Uterus (tissue), 4 donors: ENCODE measurements around the gene PLXNA4. TPM values are rescaled to one million over a fixed set of nuclear protein-coding genes. Genes with fewer than 3 reads are reported as not detected.

Experiments
- DNase-seq, 2 donors: peaks; one replicate each; pipeline ENCODE4 v3.0.0-alpha.2; 2019 to 2020
- H3K27ac ChIP-seq, 2 donors: fragments of 200-600 bp; sonication (generic); 1 replicate in 1 of 2; 2 replicates in 1 of 2; pipeline ENCODE4 v1.5.1; 2016 to 2018
- H3K27me3 ChIP-seq, 2 donors: fragments of 200-600 bp; sonication (generic); one replicate each; pipeline ENCODE4 v1.5.1; 2018 to 2019; ENCODE audit warnings: control low read depth in 1 of 2
- H3K36me3 ChIP-seq, 2 donors: fragments of 200-600 bp; sonication (generic); one replicate each; pipeline ENCODE4 v1.5.1; 2019; ENCODE audit warnings: control low read depth in 1 of 2
- H3K4me1 ChIP-seq, 2 donors: fragments of 200-600 bp; sonication (generic); one replicate each; pipeline ENCODE4 v1.5.1; 2018 to 2019; ENCODE audit warnings: control low read depth in 1 of 2
- H3K4me3 ChIP-seq, 2 donors: fragments of 200-600 bp; sonication (generic); 1 replicate in 1 of 2; 2 replicates in 1 of 2; pipeline ENCODE4 v1.5.1; 2018 to 2019; ENCODE audit warnings: mild to moderate bottlenecking in 1 of 2
- H3K9me3 ChIP-seq, 2 donors: fragments of 200-600 bp; sonication (generic); one replicate each; pipeline ENCODE4 v1.5.1; 2019; ENCODE audit warnings: control low read depth in 1 of 2
- CTCF ChIP-seq, 4 experiments: fragments of 200-600 bp in 2 of 4; fragments of 450-650 bp in 2 of 4; sonication (generic) in 2 of 4; IDR thresholded peaks; one replicate each; pipeline ENCODE4 v1.5.1; 2016 to 2019; ENCODE audit warnings: antibody characterized with exemption in 4 of 4, mild to moderate bottlenecking in 2 of 4, moderate library complexity in 1 of 4
- POLR2A ChIP-seq, 2 donors: fragments of 450-650 bp; IDR thresholded peaks; one replicate each; pipeline ENCODE4 v1.6.1; 2016; ENCODE audit warnings: antibody characterized with exemption in 2 of 2, mild to moderate bottlenecking in 1 of 2, moderate library complexity in 1 of 2
- intact Hi-C: fragments of 100-400 bp; cut with DNase I; formaldehyde crosslinking; loops from one replicate; pipeline ENCODE4 v1.15.1; 2023; ENCODE audit warnings: low total_unique reads
- total RNA-seq, 4 donors: library from RNA; depleted of rRNA in 3 of 4; stranded (reverse); fragments of >200 nt in 3 of 4; gene quantifications; one replicate each; pipeline versions ENCODE4 v1.1.0 to v1.2.4, GENCODE V29; 2014 to 2023
- donor health status: DM: yes; HTN: yes; CAD: no.

The PLXNA4 gene
- total RNA-seq, 4 donors from 2014 or later, result 4.1 to 16.5 (median 7.7) TPM

GRCh38 chr7:132245539-132245938, 330.7 kb downstream of the PLXNA4 start:
- H3K4me1 ChIP-seq, result no peaks in the 10 kb centered on the region
- H3K36me3 ChIP-seq, result no peaks in the 10 kb centered on the region
- intact Hi-C loops, result no loop called here
- no peak for DNase-seq
- no peaks in the 10 kb centered on the region for H3K9me3 ChIP-seq
- no peak overlapping the region for H3K27ac ChIP-seq
- H3K27me3 ChIP-seq, result no peaks in the 10 kb centered on the region
- TF ChIP-seq CTCF (IDR thresholded peaks at IDR 0.05), result no peak
- H3K4me3 ChIP-seq, result no peak overlapping the region

GRCh38 chr7:132244903-132245480, 331.3 kb downstream of the PLXNA4 start:
- no peak for DNase-seq
- Histone ChIP-seq H3K9me3 (no peaks in the 10 kb centered on the region), H3K36me3 (no peaks in the 10 kb centered on the region), H3K4me1 (no peaks in the 10 kb centered on the region), H3K4me3 (no peak overlapping the region), H3K27ac (no peak overlapping the region), H3K27me3 (no peaks in the 10 kb centered on the region)
- TF ChIP-seq CTCF (IDR thresholded peaks at IDR 0.05), result no peak
- intact Hi-C loops, result no loop called here

- DNase-seq, result no peak
- Histone ChIP-seq H3K4me3 (no peak overlapping the region), H3K27ac (no peak overlapping the region), H3K4me1 (no peaks in the 10 kb centered on the region), H3K9me3 (no peaks in the 10 kb centered on the region), H3K36me3 (no peaks in the 10 kb centered on the region), H3K27me3 (no peaks in the 10 kb centered on the region)
- TF ChIP-seq POLR2A (IDR thresholded peaks at IDR 0.05) (no peak), CTCF (IDR thresholded peaks at IDR 0.05) (no peak)
- intact Hi-C loops, result no loop called here
Observed at GRCh38 chr7:132243463-132243862, 332.8 kb downstream of the PLXNA4 start.

GRCh38 chr7:132243051-132243450, 333.2 kb downstream of the PLXNA4 start:
- H3K36me3 ChIP-seq, result no peaks in the 10 kb centered on the region
- TF ChIP-seq POLR2A (IDR thresholded peaks at IDR 0.05), result no peak
- no peak for TF ChIP-seq CTCF (IDR thresholded peaks at IDR 0.05)
- H3K27me3 ChIP-seq, result no peaks in the 10 kb centered on the region
- intact Hi-C loops, result no loop called here
- no peaks in the 10 kb centered on the region for H3K9me3 ChIP-seq
- no peak overlapping the region for H3K27ac ChIP-seq
- DNase-seq, result no peak
- no peak overlapping the region for H3K4me3 ChIP-seq
- H3K4me1 ChIP-seq, result no peaks in the 10 kb centered on the region

GRCh38 chr7:132242192-132242812, 334.0 kb downstream of the PLXNA4 start:
- TF ChIP-seq CTCF (IDR thresholded peaks at IDR 0.05) (no peak), POLR2A (IDR thresholded peaks at IDR 0.05) (no peak)
- no peak overlapping the region for H3K4me3 ChIP-seq
- no peaks in the 10 kb centered on the region for H3K36me3 ChIP-seq
- intact Hi-C loops, result no loop called here
- no peak overlapping the region for H3K27ac ChIP-seq
- no peaks in the 10 kb centered on the region for H3K27me3 ChIP-seq
- no peaks in the 10 kb centered on the region for H3K4me1 ChIP-seq
- no peaks in the 10 kb centered on the region for H3K9me3 ChIP-seq
- no peak for DNase-seq
